Tibial artery (tissue), 4 donors: ENCODE data around the gene TBC1D8.

Experiments
- DNase-seq, 2 donors: peaks; one replicate each; pipeline ENCODE4 v3.0.0-alpha.2; 2019
- H3K27ac ChIP-seq, 2 donors: fragments of 200-600 bp; sonication (generic) in 1 of 2; 1 replicate in 1 of 2; 2 replicates in 1 of 2; pipeline ENCODE4 v1.5.1; 2018 to 2019; ENCODE audit warnings: mild to moderate bottlenecking in 1 of 2
- H3K27me3 ChIP-seq, 2 donors: fragments of 200-600 bp; sonication (generic) in 1 of 2; one replicate each; pipeline versions ENCODE4 v1.5.1 to v1.6.0; 2016 to 2019
- H3K36me3 ChIP-seq, 3 donors: fragments of 200-600 bp; sonication (generic) in 2 of 3; one replicate each; pipeline ENCODE4 v1.5.1; 2016 to 2019; ENCODE audit warnings: mild to moderate bottlenecking in 2 of 3
- H3K4me1 ChIP-seq, 4 donors: fragments of 200-600 bp; sonication (generic) in 2 of 4; 1 replicate in 3 of 4; 2 replicates in 1 of 4; pipeline ENCODE4 v1.5.1; 2016 to 2019
- H3K4me3 ChIP-seq, 2 donors: fragments of 200-600 bp; sonication (generic) in 1 of 2; 1 replicate in 1 of 2; 2 replicates in 1 of 2; pipeline ENCODE4 v1.5.1; 2018 to 2019; ENCODE audit warnings: mild to moderate bottlenecking in 2 of 2
- H3K9me3 ChIP-seq, 3 donors: fragments of 200-600 bp; sonication (generic) in 1 of 3; one replicate each; pipeline ENCODE4 v1.5.1; 2016 to 2019
- CTCF ChIP-seq, 2 experiments: fragments of 200-600 bp in 1 of 2; fragments of 450-650 bp in 1 of 2; IDR thresholded peaks; one replicate each; pipeline ENCODE4 v1.5.1; 2017 to 2019; ENCODE audit warnings: antibody characterized with exemption in 2 of 2, mild to moderate bottlenecking in 1 of 2, moderate library complexity in 1 of 2
- intact Hi-C: fragments of 100-400 bp; cut with DNase I; formaldehyde crosslinking; loops from one replicate; pipeline ENCODE4 v1.15.0; 2023; ENCODE audit warnings: low total_unique reads

The TBC1D8 gene

GRCh38 chr2:101011152-101011551 is 140.0 kb downstream of the TBC1D8 start:
- Histone ChIP-seq H3K4me1 (no peaks in the 10 kb centered on the region), H3K36me3 (peaks cover 31 to 49% (median 37%) of the 10 kb centered on the region in 3 donors), H3K9me3 (no peaks in the 10 kb centered on the region), H3K27me3 (no peaks in the 10 kb centered on the region), H3K4me3 (no peak overlapping the region), H3K27ac (no peak overlapping the region)
- intact Hi-C loops, result no loop called here
- no peak for DNase-seq
- TF ChIP-seq CTCF (IDR thresholded peaks at IDR 0.05), result no peak

- TF ChIP-seq CTCF (IDR thresholded peaks at IDR 0.05), result no peak
- no peak for DNase-seq
- Histone ChIP-seq H3K27me3 (no peaks in the 10 kb centered on the region), H3K27ac (no peak overlapping the region), H3K36me3 (peaks cover 54 to 76% (median 64%) of the 10 kb centered on the region in 3 donors), H3K4me3 (no peak overlapping the region), H3K9me3 (no peaks in the 10 kb centered on the region), H3K4me1 (peaks cover 0 to 14% (median 10%) of the 10 kb centered on the region in 4 donors)
- intact Hi-C loops, result no loop called here
Observed at GRCh38 chr2:101007415-101008345, 143.5 kb downstream of the TBC1D8 start.

- intact Hi-C loops, result no loop called here
- no peak for DNase-seq
Observed at GRCh38 chr2:101006065-101006715, 145.0 kb downstream of the TBC1D8 start.

GRCh38 chr2:101004620-101005325 is 146.4 kb downstream of the TBC1D8 start:
- Histone ChIP-seq H3K4me3 (no peak overlapping the region), H3K9me3 (no peaks in the 10 kb centered on the region), H3K27ac (no peak overlapping the region), H3K36me3 (peaks cover 41 to 58% (median 47%) of the 10 kb centered on the region in 3 donors), H3K4me1 (peaks cover 0 to 21% (median 12%) of the 10 kb centered on the region in 4 donors), H3K27me3 (no peaks in the 10 kb centered on the region)
- intact Hi-C loops, result loop anchor here (2.0 kb wide), 1 partner anchor 146 kb away; the partner anchor contains the start of gene TBC1D8
- no peak for TF ChIP-seq CTCF (IDR thresholded peaks at IDR 0.05)
- no peak for DNase-seq

More at GRCh38 chr2:101006065-101006715, 145.0 kb downstream of the TBC1D8 start:
- TF ChIP-seq CTCF (IDR thresholded peaks at IDR 0.05), result no peak
- Histone ChIP-seq H3K4me3 (no peak overlapping the region), H3K27ac (no peak overlapping the region), H3K27me3 (no peaks in the 10 kb centered on the region), H3K9me3 (no peaks in the 10 kb centered on the region), H3K4me1 (peaks cover 0 to 21% (median 12%) of the 10 kb centered on the region in 4 donors), H3K36me3 (peaks cover 50 to 70% (median 57%) of the 10 kb centered on the region in 3 donors)

- H3K36me3 ChIP-seq, result peaks cover 41 to 48% (median 47%) of the 10 kb centered on the region in 3 donors
- no peak for DNase-seq
- intact Hi-C loops, result no loop called here
Observed at GRCh38 chr2:101003278-101003775, 147.9 kb downstream of the TBC1D8 start.

More at GRCh38 chr2:101003278-101003775, 147.9 kb downstream of the TBC1D8 start:
- H3K9me3 ChIP-seq, result no peaks in the 10 kb centered on the region
- peak overlapping the region; percentile 80 to 94 for H3K4me3 ChIP-seq
- no peaks in the 10 kb centered on the region for H3K27me3 ChIP-seq
- TF ChIP-seq CTCF (IDR thresholded peaks at IDR 0.05), result no peak
- H3K27ac ChIP-seq, result peak overlapping the region; percentile 85 to 91
- peaks cover 0 to 21% (median 12%) of the 10 kb centered on the region in 4 donors for H3K4me1 ChIP-seq
